ENCODE measurements around the gene AFG1L. TPM values are rescaled to one million over a fixed set of nuclear protein-coding genes. Genes with fewer than 3 reads are reported as not detected.

Gene AFG1L
- total RNA-seq, 1 donor from 2014 or later = 11.9 TPM

DNA sequence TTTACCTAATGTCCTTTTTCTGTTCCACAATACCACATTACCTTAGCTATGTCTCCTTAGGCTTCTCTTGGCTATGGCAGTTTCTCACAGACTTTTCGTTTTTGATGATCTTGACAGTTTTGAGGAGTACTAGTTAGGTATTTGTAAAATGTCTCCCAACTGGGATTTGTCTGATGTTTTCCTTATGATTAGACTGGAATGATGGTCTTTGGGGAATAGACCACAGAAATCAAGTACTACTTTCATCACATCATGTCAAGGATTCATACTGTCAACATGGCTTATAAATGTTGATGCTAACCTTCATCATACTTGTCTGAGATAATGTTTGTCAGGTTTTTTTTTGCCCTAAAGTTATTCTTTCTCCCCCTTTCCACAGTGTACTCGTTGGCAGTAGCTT is 187.7 kb downstream of the AFG1L start:
- DNase-seq (ENCODE audit: low spot score) = no peak
- intact Hi-C loops (cut with DNase I) = no loop called here

DNA sequence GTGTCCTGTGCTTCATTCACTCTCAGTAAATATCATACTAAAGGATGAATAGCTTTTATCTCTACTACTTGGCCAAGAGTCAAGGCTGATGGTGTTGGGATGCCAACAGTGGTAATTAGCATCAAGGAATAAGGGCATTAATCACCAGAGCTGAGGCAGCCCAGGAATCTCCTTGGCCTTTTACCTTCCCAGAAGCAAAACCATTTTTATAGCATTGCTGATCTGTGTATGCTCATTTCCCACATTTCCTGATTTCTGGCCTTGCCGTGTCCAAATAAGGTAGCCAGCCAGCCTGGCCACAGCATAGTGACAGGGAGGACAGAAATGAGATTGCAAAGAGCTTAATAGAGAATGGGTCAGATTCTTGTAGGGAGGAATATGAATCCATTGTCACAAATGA is 189.2 kb downstream of the AFG1L start:
- intact Hi-C loops (cut with DNase I) = no loop called here

DNA sequence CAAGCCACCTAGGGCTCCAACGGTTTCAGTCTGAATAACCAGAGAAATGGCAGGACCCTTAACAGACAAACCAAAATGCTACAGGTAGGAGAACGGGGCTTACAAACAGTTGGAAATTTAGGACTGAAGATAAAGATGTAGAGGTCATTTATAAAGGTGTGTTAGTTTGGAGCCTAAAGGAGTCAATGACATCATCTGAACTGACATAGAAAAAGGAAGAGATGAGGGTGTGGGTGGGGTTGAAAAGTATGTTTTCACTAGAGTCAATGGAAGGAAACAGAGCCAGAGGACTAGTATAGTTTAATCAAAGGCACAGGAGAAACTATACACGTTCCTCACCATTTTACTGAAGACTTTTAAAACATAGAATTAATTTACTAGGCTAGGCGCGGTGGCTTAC is 194.8 kb downstream of the AFG1L start:
- intact Hi-C loops (cut with DNase I) = loop anchor here (10.0 kb wide), 1 partner anchor 375 kb away; no protein-coding TSS in a partner anchor
- no peak for DNase-seq (ENCODE audit: low spot score)

More for the DNA sequence above, 189.2 kb downstream of the AFG1L start:
- DNase-seq (ENCODE audit: low spot score) = no peak

DNA sequence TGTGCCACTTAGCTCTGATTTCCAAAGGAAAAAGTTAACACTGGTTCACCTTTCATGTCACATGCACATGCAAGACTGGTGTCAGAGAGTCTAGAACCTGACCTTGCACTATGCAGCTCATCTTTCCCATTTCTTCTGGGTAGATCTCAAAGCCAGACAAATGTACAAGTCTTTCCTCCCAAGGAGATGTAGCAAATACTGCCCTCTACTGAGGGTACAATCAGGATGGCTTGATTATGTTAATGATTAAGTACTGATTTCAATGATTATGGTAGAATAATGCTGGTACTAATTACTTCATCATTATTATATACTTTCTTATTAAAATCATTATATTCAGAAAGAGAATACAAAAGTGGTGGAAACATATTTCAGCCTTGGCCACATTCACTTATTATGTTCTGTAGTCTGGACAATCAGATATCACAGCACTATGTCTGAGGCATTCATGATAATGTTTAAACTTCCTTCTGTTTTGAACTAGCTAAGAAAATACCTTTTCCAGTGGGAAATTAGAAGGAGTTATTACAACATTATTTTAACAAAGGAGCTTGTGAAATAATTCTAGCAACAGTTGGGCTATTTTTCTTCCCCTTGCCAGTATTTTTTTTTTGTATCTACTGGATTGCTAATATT is 197.4 kb downstream of the AFG1L start:
- no peak for DNase-seq (ENCODE audit: low spot score)
- intact Hi-C loops (cut with DNase I) = loop anchor here (10.0 kb wide), 1 partner anchor 377 kb away; no protein-coding TSS in a partner anchor

DNA sequence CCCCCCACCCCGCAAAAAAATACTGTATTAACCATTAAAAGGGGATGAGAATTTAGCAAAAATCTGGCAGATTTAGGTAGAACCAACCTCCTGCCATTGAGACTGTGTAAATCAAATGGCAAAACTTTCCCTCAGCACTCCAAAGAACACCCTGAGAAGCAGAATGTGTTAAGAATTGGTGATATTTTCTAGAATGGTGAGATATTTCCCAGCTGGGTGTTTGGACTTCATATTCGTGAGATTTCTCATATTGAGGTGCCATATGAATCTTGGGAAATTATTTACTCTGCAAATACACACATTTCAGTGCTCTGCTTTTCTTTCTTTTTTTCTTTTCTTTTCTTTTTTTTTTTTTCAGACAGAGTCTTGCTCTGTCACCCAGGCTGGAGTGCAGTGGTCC is 199.6 kb downstream of the AFG1L start:
- intact Hi-C loops (cut with DNase I) = loop anchor here (10.0 kb wide), 1 partner anchor 380 kb away; no protein-coding TSS in a partner anchor
- no peak for DNase-seq (ENCODE audit: low spot score)

DNA sequence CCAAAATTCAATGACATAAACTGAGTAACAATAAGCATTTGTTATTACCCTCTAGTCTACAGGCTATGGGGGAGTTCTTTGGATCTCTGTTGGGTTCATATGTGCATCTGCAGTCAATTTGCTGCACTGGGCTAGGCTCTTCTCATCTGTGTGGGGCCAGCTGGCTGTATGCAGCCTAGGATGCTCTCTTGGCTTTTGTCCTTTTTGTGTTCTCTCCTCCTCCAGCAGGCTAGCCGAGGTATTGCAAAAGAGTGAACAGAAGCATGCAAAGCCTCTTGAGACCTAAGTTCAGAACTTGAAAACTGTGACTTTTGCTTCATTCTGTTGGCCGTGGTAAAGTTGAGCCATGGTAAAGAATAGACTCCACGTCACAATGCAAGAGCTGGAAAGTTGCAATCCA is 203.0 kb downstream of the AFG1L start:
- intact Hi-C loops (cut with DNase I) = loop anchor here (10.0 kb wide), 1 partner anchor 383 kb away; no protein-coding TSS in a partner anchor
- DNase-seq (ENCODE audit: low spot score) = no peak

DNA sequence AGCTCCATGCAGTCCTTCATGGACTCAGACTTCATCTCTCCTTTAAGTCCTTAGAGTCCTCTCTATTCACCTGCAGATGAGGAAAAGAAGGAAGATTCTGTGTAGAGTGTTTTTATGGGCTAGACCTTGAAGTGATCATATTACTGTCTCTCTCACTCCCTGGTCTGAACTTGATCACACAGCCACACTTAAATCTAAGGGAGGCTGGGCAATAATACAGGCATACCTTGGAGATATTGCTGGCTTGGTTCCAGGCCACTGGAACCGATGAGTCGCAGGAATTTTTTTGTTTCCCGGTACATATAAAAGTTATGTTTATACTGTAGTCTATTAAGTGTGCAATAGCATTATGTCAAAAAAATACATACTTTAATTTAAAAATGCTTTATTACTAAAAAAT is 206.7 kb downstream of the AFG1L start:
- intact Hi-C loops (cut with DNase I) = no loop called here
- no peak for DNase-seq (ENCODE audit: low spot score)

DNA sequence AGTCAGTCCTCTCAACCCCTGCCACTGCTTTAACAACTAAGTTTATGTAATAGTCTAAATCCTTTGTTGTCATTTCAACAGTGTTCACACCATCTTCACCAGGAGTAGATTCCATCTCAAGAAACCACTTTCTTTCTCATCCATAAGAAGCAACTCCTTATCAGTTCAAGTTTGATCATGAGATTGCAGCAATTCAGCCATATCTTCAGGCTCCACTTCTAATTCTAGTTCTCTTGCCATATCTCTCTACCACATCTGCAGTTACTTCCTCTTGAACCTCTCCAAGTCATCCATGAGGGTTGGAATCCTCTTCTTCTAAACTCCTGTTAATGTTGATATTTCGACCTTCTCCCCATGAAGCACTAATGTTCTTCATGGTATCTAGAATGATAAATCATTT is 208.0 kb downstream of the AFG1L start:
- intact Hi-C loops (cut with DNase I) = no loop called here
- DNase-seq (ENCODE audit: low spot score) = no peak

DNA sequence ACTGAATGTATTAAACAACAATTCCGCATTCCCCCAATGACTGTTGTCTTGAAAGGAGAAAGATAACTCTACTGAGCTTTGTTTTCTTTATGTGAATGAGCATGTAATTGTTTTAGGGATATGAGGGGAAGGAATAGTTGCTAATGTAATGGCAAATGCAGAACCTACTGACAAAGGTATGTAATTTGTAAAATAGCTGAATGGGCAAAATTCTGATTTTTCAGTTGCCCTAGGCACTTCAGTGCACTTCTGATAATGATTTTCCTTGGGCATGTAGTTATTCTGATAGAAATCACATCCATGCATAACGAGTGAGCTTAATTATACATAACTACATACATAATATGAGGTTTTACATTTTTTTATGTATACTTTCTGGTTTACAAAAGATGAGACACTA is 212.5 kb downstream of the AFG1L start:
- intact Hi-C loops (cut with DNase I) = no loop called here
- no peak for DNase-seq (ENCODE audit: low spot score)

DNA sequence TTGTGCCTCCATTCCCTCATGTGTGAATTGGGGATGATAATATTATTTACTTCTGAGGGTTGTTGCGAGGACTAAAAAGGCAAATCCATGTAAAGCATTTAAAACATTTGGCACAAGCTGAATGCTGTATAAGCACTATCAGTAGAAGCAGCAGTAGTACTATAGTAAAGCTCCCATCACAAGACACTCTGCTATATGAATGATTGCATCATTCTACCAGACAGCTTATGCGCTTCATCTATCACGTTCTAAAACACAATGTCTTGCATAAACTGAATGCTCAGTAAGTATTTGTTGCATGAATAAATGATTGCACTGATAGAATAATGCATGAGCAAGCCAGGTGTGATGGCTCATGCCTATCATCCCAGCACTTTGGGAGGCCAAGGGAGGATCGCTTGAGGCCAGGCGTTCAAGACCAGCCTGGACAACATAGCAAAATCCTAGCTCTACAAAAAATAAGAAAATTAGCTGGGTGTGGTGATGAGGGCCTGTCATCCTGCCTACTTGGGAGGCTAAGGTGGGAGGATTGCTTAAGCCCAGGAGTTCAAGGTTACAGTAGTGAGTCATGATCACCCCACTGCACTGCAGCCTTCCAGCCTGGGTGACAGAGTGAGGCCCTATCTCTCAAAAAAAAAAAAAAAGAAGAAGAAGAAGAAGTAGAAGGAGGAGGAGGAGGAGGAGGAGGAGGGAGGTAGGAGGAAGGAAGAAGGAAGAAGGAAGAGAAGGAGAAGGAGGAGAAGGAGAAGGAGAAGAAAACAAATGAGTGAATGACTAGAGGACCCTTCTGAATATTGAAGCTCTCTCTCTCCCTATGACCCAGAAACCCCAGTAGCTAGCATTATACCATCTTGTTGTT is 215.8 kb downstream of the AFG1L start:
- DNase-seq (ENCODE audit: low spot score) = no peak
- intact Hi-C loops (cut with DNase I) = no loop called here

DNA sequence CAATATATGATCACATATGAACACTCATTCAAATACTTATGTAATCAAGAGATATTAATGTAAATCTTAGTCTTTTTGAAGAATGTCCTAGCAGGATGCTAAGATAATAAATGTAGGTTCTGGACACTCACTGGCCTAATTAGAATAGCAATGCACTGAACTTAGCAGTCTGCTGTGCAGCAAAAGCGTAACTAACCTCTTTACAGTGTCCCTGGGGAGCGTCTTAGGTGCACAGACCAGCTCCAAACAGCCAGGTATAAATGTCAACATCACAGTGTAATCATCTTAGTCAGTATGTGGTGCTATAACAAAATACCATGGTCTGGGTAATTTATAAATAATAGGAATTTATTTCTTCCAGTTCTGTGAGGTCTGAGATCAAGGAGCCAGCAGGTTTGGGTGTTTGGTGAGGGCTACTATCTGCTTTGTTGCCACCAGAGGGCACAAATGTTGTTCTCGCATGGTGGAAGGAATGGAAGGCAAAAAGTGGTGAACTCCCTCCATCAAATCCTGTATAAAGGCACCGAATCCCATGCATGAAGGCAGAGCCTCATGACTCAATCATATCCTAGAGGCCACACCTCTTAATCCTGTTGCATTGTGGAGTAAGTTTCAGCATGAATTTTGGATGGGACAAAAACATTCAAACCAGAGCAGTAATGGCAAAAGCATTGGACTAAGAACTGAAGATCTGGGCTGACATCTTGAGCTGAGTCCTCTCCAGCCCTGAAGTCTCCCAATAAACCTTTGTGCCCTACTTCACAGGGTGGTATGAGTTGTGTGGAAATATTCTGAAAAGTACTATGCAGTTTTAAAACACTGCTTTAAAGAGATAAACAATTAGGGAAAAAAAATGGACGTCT is 224.1 kb downstream of the AFG1L start:
- DNase-seq (ENCODE audit: low spot score) = no peak
- intact Hi-C loops (cut with DNase I) = no loop called here

DNA sequence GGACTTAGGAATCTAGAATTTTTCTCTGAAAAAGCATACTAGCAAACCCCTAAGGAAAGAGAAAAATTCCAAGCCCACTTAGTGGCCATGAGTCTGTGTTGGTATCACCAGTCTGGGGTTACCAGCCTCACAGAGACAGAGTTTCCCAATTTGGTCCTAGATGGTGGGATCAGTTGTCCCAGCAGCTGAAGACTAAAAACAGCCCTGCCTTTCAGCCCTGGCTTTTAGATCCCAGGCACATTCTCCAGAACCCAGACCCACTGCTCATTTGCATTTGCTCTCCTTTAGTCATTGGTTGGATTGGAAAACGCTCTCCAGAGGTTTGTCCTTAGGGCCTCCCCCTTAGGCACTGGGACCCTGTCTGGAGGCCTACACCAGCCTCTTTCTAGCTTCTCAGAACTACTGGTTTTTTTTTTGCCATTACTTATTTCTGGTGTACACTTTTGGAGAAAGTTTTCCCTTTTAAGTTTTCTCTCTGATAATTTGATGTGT is 226.8 kb downstream of the AFG1L start:
- no peak for DNase-seq (ENCODE audit: low spot score)
- intact Hi-C loops (cut with DNase I) = loop anchor here (10.0 kb wide), 1 partner anchor 547 kb away; no protein-coding TSS in a partner anchor

DNA sequence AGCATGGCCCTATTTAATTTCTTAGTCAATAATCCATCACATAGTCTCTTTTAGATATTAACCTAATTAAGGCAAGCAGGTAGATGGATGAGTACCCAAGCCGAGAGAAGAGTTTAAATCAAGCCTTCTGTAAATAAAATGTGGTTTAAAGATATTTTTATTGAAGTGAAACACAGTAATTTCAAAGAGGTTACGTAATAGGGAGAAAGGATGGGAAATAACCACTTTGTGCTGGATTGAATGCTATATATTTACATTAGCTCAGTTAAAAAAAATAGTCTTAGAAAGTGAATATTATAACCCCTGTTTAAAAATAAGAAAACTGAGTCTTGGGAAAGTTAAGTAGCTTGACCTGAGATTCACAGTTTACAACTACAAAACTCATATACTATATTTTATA is 228.8 kb downstream of the AFG1L start:
- intact Hi-C loops (cut with DNase I) = loop anchor here (10.0 kb wide), 1 partner anchor 549 kb away; no protein-coding TSS in a partner anchor
- no peak for DNase-seq (ENCODE audit: low spot score)

DNA sequence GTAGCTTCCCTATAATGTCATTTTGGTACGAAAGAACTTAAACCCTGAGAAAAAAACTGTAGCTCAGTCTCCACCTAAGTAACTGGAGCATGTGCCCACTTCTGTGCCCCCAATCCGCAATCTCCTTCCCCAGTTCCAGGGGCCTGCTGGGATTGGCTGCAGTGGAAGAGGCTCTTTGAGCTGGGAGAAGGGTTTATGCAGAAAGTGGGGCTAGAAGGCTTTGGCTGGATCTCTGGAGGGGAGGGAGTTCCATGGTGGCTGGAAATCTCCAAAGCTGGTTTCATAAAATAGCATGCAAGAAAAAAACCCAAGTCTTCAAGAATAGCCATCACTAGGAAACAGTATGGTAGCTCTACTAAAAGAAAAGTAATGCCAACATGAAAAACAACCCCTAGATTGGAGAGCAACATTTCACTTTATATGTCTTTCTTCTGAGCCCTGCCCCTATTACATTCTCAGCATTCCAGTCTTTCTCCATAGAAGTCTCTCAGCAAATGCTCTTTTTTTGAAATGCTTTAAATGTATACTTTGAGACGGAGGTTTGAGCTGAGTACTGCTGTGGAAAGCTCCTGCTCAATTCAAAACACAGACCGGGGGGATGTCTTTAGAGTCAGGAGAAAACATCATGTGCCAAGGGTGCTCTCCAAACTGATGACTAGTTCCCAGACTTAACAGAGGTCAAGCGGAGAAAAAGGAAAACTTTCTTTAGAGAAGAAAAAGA is 229.8 kb downstream of the AFG1L start:
- DNase-seq (ENCODE audit: low spot score) = no peak
- intact Hi-C loops (cut with DNase I) = loop anchor here (5.0 to 10.0 kb wide), 2 partner anchors 412 to 550 kb away; no protein-coding TSS in a partner anchor

DNA sequence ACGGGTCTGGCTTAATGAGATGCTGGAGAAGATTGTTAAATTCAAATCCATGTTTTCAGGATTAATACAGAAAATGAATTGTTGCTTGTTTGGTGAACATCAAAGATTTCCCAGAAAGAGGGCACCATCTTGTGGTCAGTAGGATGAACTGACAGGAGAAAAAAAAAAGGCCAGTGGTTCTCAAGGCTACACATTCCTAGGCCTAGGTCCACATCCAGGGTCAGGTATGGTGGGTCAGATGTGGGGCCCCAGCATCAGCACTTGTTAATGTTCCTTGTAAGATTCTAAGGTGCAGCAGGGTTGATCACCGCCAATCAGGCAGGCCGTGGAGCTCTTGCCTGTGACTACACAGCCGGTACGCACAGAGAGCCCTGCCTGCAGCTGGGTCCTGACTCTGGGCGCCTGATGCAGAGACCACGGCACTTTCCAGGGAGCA is 231.9 kb downstream of the AFG1L start:
- intact Hi-C loops (cut with DNase I) = loop anchor here (5.0 to 10.0 kb wide), 2 partner anchors 414 to 552 kb away; no protein-coding TSS in a partner anchor
- DNase-seq (ENCODE audit: low spot score) = no peak

DNA sequence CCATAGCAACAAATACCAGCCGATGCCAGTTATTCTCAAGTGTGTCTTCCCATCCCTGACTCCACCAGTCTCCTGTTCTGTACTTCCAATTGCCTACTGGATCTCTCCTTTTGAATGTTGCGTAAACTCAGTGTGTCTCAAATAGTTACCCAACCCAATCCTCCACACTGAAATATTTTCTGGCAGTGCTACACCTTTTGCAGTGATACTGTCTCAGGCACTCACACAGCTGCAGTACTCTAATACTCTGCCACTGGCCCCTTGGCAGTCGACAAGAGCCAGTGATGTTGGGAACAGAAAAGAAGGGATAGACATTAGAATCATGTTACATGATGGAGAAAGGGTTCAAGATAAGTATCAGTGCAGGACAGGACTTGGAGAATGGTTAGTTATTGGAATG is 234.0 kb downstream of the AFG1L start:
- intact Hi-C loops (cut with DNase I) = loop anchor here (5.0 to 10.0 kb wide), 2 partner anchors 417 to 554 kb away; no protein-coding TSS in a partner anchor
- DNase-seq (ENCODE audit: low spot score) = no peak

DNA sequence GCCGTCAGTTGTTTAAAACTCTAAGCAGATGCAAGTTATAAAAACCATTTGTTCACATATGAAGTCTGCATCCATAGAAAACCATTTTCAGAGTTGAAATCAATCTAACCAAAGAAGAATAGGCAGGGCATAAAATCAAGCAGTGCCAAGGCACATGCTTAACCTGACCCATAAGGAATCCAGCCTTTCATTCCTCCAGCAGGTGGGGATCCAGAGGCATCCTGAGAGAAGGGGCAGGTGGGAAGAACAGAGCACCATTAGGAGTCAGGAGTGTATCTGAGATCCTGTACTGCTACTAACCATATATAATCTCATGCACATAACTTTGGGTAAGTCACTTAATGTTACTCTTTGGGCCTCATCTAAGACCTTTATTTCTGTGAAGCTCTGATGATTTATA is 236.5 kb downstream of the AFG1L start:
- no peak for DNase-seq (ENCODE audit: low spot score)
- intact Hi-C loops (cut with DNase I) = no loop called here

DNA sequence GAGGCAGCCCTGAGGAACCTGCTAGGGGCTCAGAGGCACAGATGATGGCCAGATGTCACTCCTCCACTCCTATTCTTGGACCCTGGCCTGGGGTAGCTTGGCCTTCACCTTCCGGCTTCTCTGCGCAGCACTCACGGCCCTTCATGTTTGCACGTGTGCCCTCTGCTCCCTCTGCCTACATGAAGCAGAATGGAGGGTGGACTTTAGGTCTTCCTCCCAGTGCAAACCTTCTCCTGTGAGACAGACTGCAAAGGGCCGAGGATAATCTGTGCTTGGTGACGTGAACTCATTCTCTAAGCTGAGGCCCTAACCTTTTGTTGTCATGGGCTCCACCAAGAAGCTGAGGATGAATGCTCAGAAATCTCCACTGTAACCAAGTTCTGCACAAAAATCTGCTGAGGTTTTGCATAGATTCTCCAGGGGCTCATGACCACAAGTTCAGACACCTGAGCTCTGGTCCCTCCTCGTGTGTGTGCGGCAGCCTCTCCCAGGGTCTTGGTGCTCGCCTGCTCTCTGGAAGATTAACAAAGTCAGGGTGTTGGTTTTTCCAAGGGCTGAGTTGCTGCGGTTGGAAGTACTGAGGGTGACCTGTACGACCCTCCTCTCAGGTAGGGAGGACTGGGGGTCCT is 240.4 kb downstream of the AFG1L start:
- no peak for DNase-seq (ENCODE audit: low spot score)
- intact Hi-C loops (cut with DNase I) = no loop called here
